Measurements from ENCODE around the gene CAMSAP1.

The CAMSAP1 gene

DNA sequence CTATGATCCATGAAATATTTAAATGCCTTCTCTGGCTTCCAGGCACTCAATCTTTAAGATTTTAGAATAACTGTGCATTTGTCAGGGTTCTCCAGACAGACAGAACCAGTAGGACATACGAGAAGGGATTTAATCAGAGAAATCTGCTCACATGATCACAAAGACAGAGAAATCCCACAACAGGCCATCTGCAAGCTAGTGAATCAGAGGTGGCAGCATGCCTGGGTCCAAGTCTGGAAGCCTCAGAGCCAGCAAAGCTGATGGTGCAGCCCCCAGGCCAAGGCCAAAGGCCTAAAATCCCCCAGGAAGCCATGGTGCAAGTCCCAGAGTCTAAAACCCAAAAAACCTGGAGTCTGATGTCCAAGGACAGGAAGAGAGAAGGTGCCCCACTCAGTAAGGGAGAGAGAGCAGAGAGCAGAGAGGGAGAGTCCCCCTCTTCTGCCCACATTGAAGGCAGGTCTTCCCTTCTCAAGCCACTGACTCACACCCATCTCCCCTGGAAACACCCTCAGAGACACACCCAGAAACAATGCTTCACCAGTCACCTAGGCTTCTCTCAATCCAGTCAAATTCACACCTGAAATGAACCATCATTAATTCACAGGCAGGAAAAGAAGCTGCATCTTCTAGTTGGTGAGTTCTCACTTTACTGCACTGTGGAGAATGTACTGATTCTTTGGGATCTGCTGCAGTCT, 48.7 kb downstream of the CAMSAP1 start:
- no peak overlapping the region for H2BK120ac ChIP-seq (ENCODE audit: low read depth, low read length)
- H3K27ac ChIP-seq (ENCODE audit: low read depth, low read length) = no peak overlapping the region
- H2AK5ac ChIP-seq (ENCODE audit: low read length) = no peak overlapping the region
- no peak overlapping the region for H4K5ac ChIP-seq (ENCODE audit: low read length)
- H3K56ac ChIP-seq (ENCODE audit: low read length) = no peak overlapping the region
- H3K79me1 ChIP-seq (ENCODE audit: low read length) = peaks cover 26% of the 10 kb centered on the region
- no peak overlapping the region for H2BK5ac ChIP-seq (ENCODE audit: low read length)
- no peak overlapping the region for H3K4me2 ChIP-seq (ENCODE audit: low read length)
- peaks cover 16% of the 10 kb centered on the region for H3K79me2 ChIP-seq (ENCODE audit: control insufficient read depth, insufficient read depth, low read length)
- H3K4me1 ChIP-seq (ENCODE audit: control insufficient read depth, low read depth, low read length) = no peaks in the 10 kb centered on the region
- H3K4me3 ChIP-seq (ENCODE audit: low read length) = no peak overlapping the region
- H3K18ac ChIP-seq (ENCODE audit: low read length) = no peak overlapping the region
- WGBS (ENCODE audit: extremely low coverage, insufficient coverage, low lambda C conversion rate) = no CpG with 5 or more reads among the region's 1 CpG
- no peak overlapping the region for H2BK15ac ChIP-seq (replicated peaks; ENCODE audit: low read depth)
- no peak overlapping the region for H3K23ac ChIP-seq (ENCODE audit: low read length)
- no peaks in the 10 kb centered on the region for H3K27me3 ChIP-seq (ENCODE audit: insufficient read depth, low read length, poor library complexity)
- H3K9ac ChIP-seq (ENCODE audit: low read length) = no peak overlapping the region
- peaks cover 4% of the 10 kb centered on the region for H3K36me3 ChIP-seq (ENCODE audit: control insufficient read depth, insufficient read depth, low read length)
- no peak for DNase-seq
- no peak overlapping the region for H3K4ac ChIP-seq (ENCODE audit: low read depth, low read length)
- H4K8ac ChIP-seq (ENCODE audit: low read depth, low read length) = no peak overlapping the region

GRCh38 chr9:135857843-135858242, 49.5 kb downstream of the CAMSAP1 start:
- no CpG with 5 or more reads among the region's 3 CpGs for WGBS (ENCODE audit: extremely low coverage, insufficient coverage, low lambda C conversion rate)
- H3K18ac ChIP-seq (ENCODE audit: low read length) = no peak overlapping the region
- H3K4me3 ChIP-seq (ENCODE audit: low read length) = no peak overlapping the region
- no peak overlapping the region for H2BK15ac ChIP-seq (replicated peaks; ENCODE audit: low read depth)
- no peak overlapping the region for H2AK5ac ChIP-seq (ENCODE audit: low read length)
- H3K4me1 ChIP-seq (ENCODE audit: control insufficient read depth, low read depth, low read length) = no peaks in the 10 kb centered on the region
- no peak overlapping the region for H3K9ac ChIP-seq (ENCODE audit: low read length)
- no peak overlapping the region for H3K4me2 ChIP-seq (ENCODE audit: low read length)
- H3K79me2 ChIP-seq (ENCODE audit: control insufficient read depth, insufficient read depth, low read length) = peaks cover 9% of the 10 kb centered on the region
- H3K27me3 ChIP-seq (ENCODE audit: insufficient read depth, low read length, poor library complexity) = no peaks in the 10 kb centered on the region
- H3K23ac ChIP-seq (ENCODE audit: low read length) = no peak overlapping the region
- H3K56ac ChIP-seq (ENCODE audit: low read length) = no peak overlapping the region
- H2BK5ac ChIP-seq (ENCODE audit: low read length) = no peak overlapping the region
- no peak overlapping the region for H4K8ac ChIP-seq (ENCODE audit: low read depth, low read length)
- H3K36me3 ChIP-seq (ENCODE audit: control insufficient read depth, insufficient read depth, low read length) = peaks cover 5% of the 10 kb centered on the region
- no peak overlapping the region for H3K4ac ChIP-seq (ENCODE audit: low read depth, low read length)
- no peak overlapping the region for H2BK120ac ChIP-seq (ENCODE audit: low read depth, low read length)
- no peak overlapping the region for H3K27ac ChIP-seq (ENCODE audit: low read depth, low read length)
- DNase-seq = no peak
- H4K5ac ChIP-seq (ENCODE audit: low read length) = no peak overlapping the region
- H3K79me1 ChIP-seq (ENCODE audit: low read length) = peaks cover 23% of the 10 kb centered on the region

GRCh38 chr9:135857371-135857786, 50.0 kb downstream of the CAMSAP1 start:
- H3K18ac ChIP-seq (ENCODE audit: low read length) = no peak overlapping the region
- no peak overlapping the region for H3K4ac ChIP-seq (ENCODE audit: low read depth, low read length)
- no peak overlapping the region for H2BK120ac ChIP-seq (ENCODE audit: low read depth, low read length)
- DNase-seq = no peak
- H3K9ac ChIP-seq (ENCODE audit: low read length) = no peak overlapping the region
- H3K4me1 ChIP-seq (ENCODE audit: control insufficient read depth, low read depth, low read length) = no peaks in the 10 kb centered on the region
- peaks cover 22% of the 10 kb centered on the region for H3K79me1 ChIP-seq (ENCODE audit: low read length)
- no peak overlapping the region for H3K4me3 ChIP-seq (ENCODE audit: low read length)
- no peak overlapping the region for H4K8ac ChIP-seq (ENCODE audit: low read depth, low read length)
- peaks cover 6% of the 10 kb centered on the region for H3K36me3 ChIP-seq (ENCODE audit: control insufficient read depth, insufficient read depth, low read length)
- H3K27me3 ChIP-seq (ENCODE audit: insufficient read depth, low read length, poor library complexity) = no peaks in the 10 kb centered on the region
- H2BK15ac ChIP-seq (replicated peaks; ENCODE audit: low read depth) = no peak overlapping the region
- H3K4me2 ChIP-seq (ENCODE audit: low read length) = no peak overlapping the region
- peaks cover 6% of the 10 kb centered on the region for H3K79me2 ChIP-seq (ENCODE audit: control insufficient read depth, insufficient read depth, low read length)
- no CpG with 5 or more reads among the region's 2 CpGs for WGBS (ENCODE audit: extremely low coverage, insufficient coverage, low lambda C conversion rate)
- H2AK5ac ChIP-seq (ENCODE audit: low read length) = no peak overlapping the region
- no peak overlapping the region for H4K5ac ChIP-seq (ENCODE audit: low read length)
- no peak overlapping the region for H2BK5ac ChIP-seq (ENCODE audit: low read length)
- H3K56ac ChIP-seq (ENCODE audit: low read length) = no peak overlapping the region
- H3K23ac ChIP-seq (ENCODE audit: low read length) = no peak overlapping the region
- no peak overlapping the region for H3K27ac ChIP-seq (ENCODE audit: low read depth, low read length)

DNA sequence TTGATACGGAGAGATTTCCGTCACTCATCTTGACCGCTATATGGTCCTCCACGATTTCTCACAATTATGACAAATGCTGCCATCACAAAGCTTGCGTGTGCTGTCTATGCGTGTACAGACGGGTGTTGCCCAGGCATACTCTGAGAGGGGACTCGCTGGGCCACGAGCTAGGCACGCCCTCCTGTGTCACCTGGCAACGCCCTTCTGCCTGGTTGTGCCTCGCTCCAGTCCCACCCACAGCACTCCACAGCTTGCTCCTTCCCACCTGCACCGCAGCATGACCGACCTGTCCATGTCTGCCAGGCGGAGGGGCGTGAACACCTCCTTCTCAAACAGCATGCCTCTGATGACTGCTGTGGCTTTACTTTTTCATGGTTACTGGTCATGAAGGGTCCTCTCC, 55.6 kb downstream of the CAMSAP1 start:
- no peak overlapping the region for H2BK5ac ChIP-seq (ENCODE audit: low read length)
- H3K36me3 ChIP-seq (ENCODE audit: control insufficient read depth, insufficient read depth, low read length) = peaks cover 11% of the 10 kb centered on the region
- H3K27me3 ChIP-seq (ENCODE audit: insufficient read depth, low read length, poor library complexity) = no peaks in the 10 kb centered on the region
- H4K5ac ChIP-seq (ENCODE audit: low read length) = no peak overlapping the region
- H3K18ac ChIP-seq (ENCODE audit: low read length) = no peak overlapping the region
- H3K79me2 ChIP-seq (ENCODE audit: control insufficient read depth, insufficient read depth, low read length) = peaks cover 4% of the 10 kb centered on the region
- no peak overlapping the region for H3K4ac ChIP-seq (ENCODE audit: low read depth, low read length)
- peaks cover 9% of the 10 kb centered on the region for H3K4me1 ChIP-seq (ENCODE audit: control insufficient read depth, low read depth, low read length)
- H3K4me2 ChIP-seq (ENCODE audit: low read length) = no peak overlapping the region
- WGBS (ENCODE audit: extremely low coverage, insufficient coverage, low lambda C conversion rate) = no CpG with 5 or more reads among the region's 16 CpGs
- no peak overlapping the region for H4K8ac ChIP-seq (ENCODE audit: low read depth, low read length)
- no peak overlapping the region for H3K27ac ChIP-seq (ENCODE audit: low read depth, low read length)
- H3K9ac ChIP-seq (ENCODE audit: low read length) = no peak overlapping the region
- no peak overlapping the region for H2AK5ac ChIP-seq (ENCODE audit: low read length)
- no peak overlapping the region for H3K23ac ChIP-seq (ENCODE audit: low read length)
- H3K56ac ChIP-seq (ENCODE audit: low read length) = no peak overlapping the region
- peaks cover 21% of the 10 kb centered on the region for H3K79me1 ChIP-seq (ENCODE audit: low read length)
- H2BK120ac ChIP-seq (ENCODE audit: low read depth, low read length) = no peak overlapping the region
- H2BK15ac ChIP-seq (replicated peaks; ENCODE audit: low read depth) = no peak overlapping the region
- no peak overlapping the region for H3K4me3 ChIP-seq (ENCODE audit: low read length)
- DNase-seq = no peak

GRCh38 chr9:135850737-135851136, 56.6 kb downstream of the CAMSAP1 start:
- Histone ChIP-seq H3K18ac (ENCODE audit: low read length) (no peak overlapping the region), H3K4me2 (ENCODE audit: low read length) (peak overlapping the region; percentile 5), H3K79me2 (ENCODE audit: control insufficient read depth, insufficient read depth, low read length) (peaks cover 4% of the 10 kb centered on the region), H3K79me1 (ENCODE audit: low read length) (peaks cover 17% of the 10 kb centered on the region), H2BK120ac (ENCODE audit: low read depth, low read length) (no peak overlapping the region), H3K36me3 (ENCODE audit: control insufficient read depth, insufficient read depth, low read length) (peaks cover 7% of the 10 kb centered on the region), H3K27ac (ENCODE audit: low read depth, low read length) (no peak overlapping the region), H3K4me1 (ENCODE audit: control insufficient read depth, low read depth, low read length) (peaks cover 9% of the 10 kb centered on the region), H2BK15ac (replicated peaks; ENCODE audit: low read depth) (no peak overlapping the region), H3K9ac (ENCODE audit: low read length) (no peak overlapping the region), H3K4ac (ENCODE audit: low read depth, low read length) (no peak overlapping the region), H4K8ac (ENCODE audit: low read depth, low read length) (no peak overlapping the region), H3K27me3 (ENCODE audit: insufficient read depth, low read length, poor library complexity) (no peaks in the 10 kb centered on the region), H3K23ac (ENCODE audit: low read length) (no peak overlapping the region), H3K56ac (ENCODE audit: low read length) (no peak overlapping the region), H4K5ac (ENCODE audit: low read length) (no peak overlapping the region), H2BK5ac (ENCODE audit: low read length) (no peak overlapping the region), H2AK5ac (ENCODE audit: low read length) (no peak overlapping the region), H3K4me3 (ENCODE audit: low read length) (no peak overlapping the region)
- DNase-seq = peak; percentile 92
- no CpG with 5 or more reads among the region's 8 CpGs for WGBS (ENCODE audit: extremely low coverage, insufficient coverage, low lambda C conversion rate)

- WGBS (ENCODE audit: extremely low coverage, insufficient coverage, low lambda C conversion rate) = no CpG with 5 or more reads among the region's 8 CpGs
- H3K79me1 ChIP-seq (ENCODE audit: low read length) = peaks cover 17% of the 10 kb centered on the region
- no peak overlapping the region for H3K56ac ChIP-seq (ENCODE audit: low read length)
- H3K27ac ChIP-seq (ENCODE audit: low read depth, low read length) = no peak overlapping the region
- no peak overlapping the region for H3K18ac ChIP-seq (ENCODE audit: low read length)
- H2BK15ac ChIP-seq (replicated peaks; ENCODE audit: low read depth) = no peak overlapping the region
- no peaks in the 10 kb centered on the region for H3K27me3 ChIP-seq (ENCODE audit: insufficient read depth, low read length, poor library complexity)
- H3K79me2 ChIP-seq (ENCODE audit: control insufficient read depth, insufficient read depth, low read length) = peaks cover 4% of the 10 kb centered on the region
- H3K9ac ChIP-seq (ENCODE audit: low read length) = no peak overlapping the region
- H4K5ac ChIP-seq (ENCODE audit: low read length) = no peak overlapping the region
- H3K23ac ChIP-seq (ENCODE audit: low read length) = no peak overlapping the region
- no peak overlapping the region for H3K4ac ChIP-seq (ENCODE audit: low read depth, low read length)
- H2BK5ac ChIP-seq (ENCODE audit: low read length) = no peak overlapping the region
- peak; percentile 33 for DNase-seq
- peaks cover 7% of the 10 kb centered on the region for H3K36me3 ChIP-seq (ENCODE audit: control insufficient read depth, insufficient read depth, low read length)
- H4K8ac ChIP-seq (ENCODE audit: low read depth, low read length) = no peak overlapping the region
- H2BK120ac ChIP-seq (ENCODE audit: low read depth, low read length) = no peak overlapping the region
- peaks cover 9% of the 10 kb centered on the region for H3K4me1 ChIP-seq (ENCODE audit: control insufficient read depth, low read depth, low read length)
- no peak overlapping the region for H3K4me2 ChIP-seq (ENCODE audit: low read length)
- no peak overlapping the region for H2AK5ac ChIP-seq (ENCODE audit: low read length)
- no peak overlapping the region for H3K4me3 ChIP-seq (ENCODE audit: low read length)
Observed at GRCh38 chr9:135849181-135849580, 58.2 kb downstream of the CAMSAP1 start.
